ENCODE data around the gene SVIP. TPM values are rescaled to one million over a fixed set of nuclear protein-coding genes. Genes with fewer than 3 reads are reported as not detected.

Gene SVIP
- total RNA-seq, 1 donor from 2014 or later, result 45.1 TPM

GRCh38 chr11:22822203-22822602, 7.4 kb downstream of the SVIP start:
- Mint-ChIP-seq H3K36me3 (ENCODE audit: low read depth) (peaks cover 31% of the 10 kb centered on the region), H3K27me3 (ENCODE audit: insufficient read depth) (no peaks in the 10 kb centered on the region), H3K4me3 (no peak overlapping the region), H3K4me1 (ENCODE audit: low read depth) (no peaks in the 10 kb centered on the region), H3K27ac (no peak overlapping the region), H3K9me3 (no peaks in the 10 kb centered on the region)
- no peak for DNase-seq (ENCODE audit: low spot score)
- intact Hi-C loops (cut with micrococcal nuclease), result no loop called here

DNA sequence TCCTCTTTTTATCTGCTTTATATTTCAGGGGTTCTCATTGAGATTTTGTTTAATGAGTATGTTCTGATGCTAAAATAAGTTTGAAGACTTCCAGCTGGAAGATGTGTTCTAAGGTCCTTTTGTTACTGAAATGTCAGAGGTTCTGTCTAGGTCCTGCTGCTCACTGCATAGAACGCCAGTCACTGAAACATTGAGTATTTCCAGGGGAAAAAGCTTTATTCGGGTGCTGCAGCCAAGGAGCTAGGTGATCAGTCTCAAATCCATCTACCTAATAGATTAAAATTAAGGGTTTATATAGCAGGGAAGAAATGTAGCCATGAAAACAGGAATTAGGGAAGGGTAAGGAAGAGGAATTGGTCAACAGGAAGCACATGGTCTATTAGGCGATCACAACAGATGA, 19.7 kb downstream of the SVIP start:
- Mint-ChIP-seq H3K36me3 (ENCODE audit: low read depth) (peaks cover 2% of the 10 kb centered on the region), H3K4me1 (ENCODE audit: low read depth) (no peaks in the 10 kb centered on the region), H3K4me3 (no peak overlapping the region), H3K9me3 (peaks cover 11% of the 10 kb centered on the region), H3K27me3 (ENCODE audit: insufficient read depth) (peaks cover 3% of the 10 kb centered on the region), H3K27ac (no peak overlapping the region)
- no peak for DNase-seq (ENCODE audit: low spot score)
- intact Hi-C loops (cut with micrococcal nuclease), result no loop called here

DNA sequence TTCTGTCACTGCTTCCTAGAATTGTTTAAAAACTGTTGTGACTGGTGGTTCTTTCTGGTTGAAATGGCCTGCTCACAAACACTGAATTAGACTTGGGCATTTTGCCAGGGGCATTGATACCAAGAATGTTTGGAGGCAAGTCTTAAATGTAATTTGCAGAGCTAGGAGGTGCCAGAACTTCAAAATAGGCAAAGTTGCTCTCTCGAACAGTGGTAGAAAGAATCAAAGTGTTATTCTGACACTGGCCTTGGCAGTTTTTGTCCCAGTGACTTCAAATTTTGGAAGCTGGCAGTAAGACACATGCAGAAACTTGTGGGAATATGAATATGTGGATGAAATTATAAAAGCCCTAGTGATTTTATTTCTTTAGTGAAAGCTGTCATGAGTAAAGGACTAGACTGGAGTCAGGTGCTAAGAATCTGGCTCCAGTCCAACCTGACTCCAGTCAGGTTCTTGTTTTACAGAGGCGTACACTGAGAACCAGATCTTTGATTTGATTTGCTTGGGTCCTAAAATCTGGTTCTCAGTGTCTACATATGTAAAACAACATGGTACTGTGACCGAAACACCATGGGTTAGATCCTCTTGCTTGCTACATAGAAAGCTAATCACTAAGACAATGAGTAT, 20.9 kb downstream of the SVIP start:
- H3K27me3 Mint-ChIP-seq (ENCODE audit: insufficient read depth), result peaks cover 3% of the 10 kb centered on the region
- no peak overlapping the region for H3K27ac Mint-ChIP-seq
- H3K36me3 Mint-ChIP-seq (ENCODE audit: low read depth), result peaks cover 2% of the 10 kb centered on the region
- no peaks in the 10 kb centered on the region for H3K4me1 Mint-ChIP-seq (ENCODE audit: low read depth)
- intact Hi-C loops (cut with micrococcal nuclease), result no loop called here
- no peak for DNase-seq (ENCODE audit: low spot score)
- H3K9me3 Mint-ChIP-seq, result peaks cover 11% of the 10 kb centered on the region
- H3K4me3 Mint-ChIP-seq, result no peak overlapping the region

GRCh38 chr11:22807855-22808570, 21.6 kb downstream of the SVIP start:
- H3K27ac Mint-ChIP-seq, result no peak overlapping the region
- peaks cover 3% of the 10 kb centered on the region for H3K27me3 Mint-ChIP-seq (ENCODE audit: insufficient read depth)
- peaks cover 11% of the 10 kb centered on the region for H3K9me3 Mint-ChIP-seq
- no peaks in the 10 kb centered on the region for H3K4me1 Mint-ChIP-seq (ENCODE audit: low read depth)
- peaks cover 2% of the 10 kb centered on the region for H3K36me3 Mint-ChIP-seq (ENCODE audit: low read depth)
- intact Hi-C loops (cut with micrococcal nuclease), result no loop called here
- DNase-seq (ENCODE audit: low spot score), result no peak
- no peak overlapping the region for H3K4me3 Mint-ChIP-seq

DNA sequence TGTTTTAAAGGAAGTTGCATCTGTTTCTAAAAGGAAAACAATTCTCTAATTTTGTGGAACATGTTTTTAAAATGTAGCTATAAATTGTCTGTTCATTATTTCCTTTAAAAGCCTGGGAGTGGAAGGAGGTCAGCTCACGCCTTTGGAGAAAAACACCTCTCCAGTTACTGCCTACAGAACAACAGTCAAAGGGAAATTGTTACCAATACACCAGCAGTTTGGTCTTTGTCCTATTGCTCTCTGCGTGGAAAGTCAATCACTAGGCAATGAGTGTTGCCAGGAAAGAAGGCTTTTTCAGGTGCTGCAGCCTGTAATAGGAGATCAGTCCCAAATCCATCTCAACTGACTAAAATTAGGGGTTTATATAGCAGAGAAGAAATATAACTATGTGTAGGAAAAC, 22.2 kb downstream of the SVIP start:
- intact Hi-C loops (cut with micrococcal nuclease), result no loop called here
- Mint-ChIP-seq H3K4me3 (no peak overlapping the region), H3K27me3 (ENCODE audit: insufficient read depth) (peaks cover 3% of the 10 kb centered on the region), H3K36me3 (ENCODE audit: low read depth) (peaks cover 2% of the 10 kb centered on the region), H3K4me1 (ENCODE audit: low read depth) (no peaks in the 10 kb centered on the region), H3K27ac (no peak overlapping the region), H3K9me3 (peaks cover 11% of the 10 kb centered on the region)
- DNase-seq (ENCODE audit: low spot score), result no peak

DNA sequence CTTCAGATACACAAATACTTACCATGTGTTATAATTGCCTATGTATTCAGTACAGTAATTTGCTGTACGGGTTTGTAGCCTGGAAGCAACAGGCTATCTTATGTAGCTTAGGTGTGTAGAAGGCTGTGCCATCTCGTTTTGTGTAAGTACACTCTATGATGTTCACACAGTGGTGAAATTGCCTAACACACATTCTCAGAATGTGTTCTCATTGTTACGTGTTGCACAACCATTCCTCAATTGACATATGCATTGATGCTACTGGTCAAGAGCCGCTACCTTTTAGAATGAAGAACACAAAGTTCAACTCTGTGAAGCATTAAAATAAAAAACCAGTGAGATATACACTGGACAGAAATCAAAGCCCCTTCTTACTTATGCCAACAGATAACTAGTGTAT, 26.7 kb downstream of the SVIP start:
- Mint-ChIP-seq H3K4me1 (ENCODE audit: low read depth) (no peaks in the 10 kb centered on the region), H3K9me3 (no peaks in the 10 kb centered on the region), H3K27me3 (ENCODE audit: insufficient read depth) (peaks cover 5% of the 10 kb centered on the region), H3K36me3 (ENCODE audit: low read depth) (no peaks in the 10 kb centered on the region), H3K27ac (no peak overlapping the region), H3K4me3 (no peak overlapping the region)
- intact Hi-C loops (cut with micrococcal nuclease), result no loop called here
- DNase-seq (ENCODE audit: low spot score), result no peak

GRCh38 chr11:22800482-22800881, 29.1 kb downstream of the SVIP start:
- no peak overlapping the region for H3K4me3 Mint-ChIP-seq
- no peaks in the 10 kb centered on the region for H3K36me3 Mint-ChIP-seq (ENCODE audit: low read depth)
- no peak overlapping the region for H3K27ac Mint-ChIP-seq
- peaks cover 1% of the 10 kb centered on the region for H3K27me3 Mint-ChIP-seq (ENCODE audit: insufficient read depth)
- no peak for DNase-seq (ENCODE audit: low spot score)
- no peaks in the 10 kb centered on the region for H3K9me3 Mint-ChIP-seq
- H3K4me1 Mint-ChIP-seq (ENCODE audit: low read depth), result no peaks in the 10 kb centered on the region
- intact Hi-C loops (cut with micrococcal nuclease), result no loop called here

DNA sequence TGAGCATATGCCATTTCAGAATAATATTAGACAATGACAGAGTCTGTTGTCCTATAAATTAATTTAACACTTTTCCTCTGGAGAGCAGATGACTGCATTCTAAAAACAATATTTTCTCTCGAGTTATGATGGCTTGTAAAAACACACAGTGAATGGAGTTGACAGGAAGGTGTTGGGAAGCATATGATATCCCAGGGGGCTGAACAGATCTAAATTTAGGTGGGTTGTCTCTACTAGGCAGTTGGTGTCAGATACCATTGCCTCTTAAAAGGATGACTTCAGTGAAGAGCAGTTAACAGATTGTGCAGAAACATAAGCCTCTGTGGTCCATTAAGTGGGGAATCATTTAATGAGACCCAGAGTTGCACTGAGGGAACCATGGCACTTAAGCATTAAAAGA, 30.7 kb downstream of the SVIP start:
- Mint-ChIP-seq H3K27me3 (ENCODE audit: insufficient read depth) (peaks cover 1% of the 10 kb centered on the region), H3K4me1 (ENCODE audit: low read depth) (no peaks in the 10 kb centered on the region), H3K36me3 (ENCODE audit: low read depth) (no peaks in the 10 kb centered on the region), H3K4me3 (no peak overlapping the region), H3K27ac (no peak overlapping the region), H3K9me3 (no peaks in the 10 kb centered on the region)
- DNase-seq (ENCODE audit: low spot score), result no peak
- intact Hi-C loops (cut with micrococcal nuclease), result no loop called here

DNA sequence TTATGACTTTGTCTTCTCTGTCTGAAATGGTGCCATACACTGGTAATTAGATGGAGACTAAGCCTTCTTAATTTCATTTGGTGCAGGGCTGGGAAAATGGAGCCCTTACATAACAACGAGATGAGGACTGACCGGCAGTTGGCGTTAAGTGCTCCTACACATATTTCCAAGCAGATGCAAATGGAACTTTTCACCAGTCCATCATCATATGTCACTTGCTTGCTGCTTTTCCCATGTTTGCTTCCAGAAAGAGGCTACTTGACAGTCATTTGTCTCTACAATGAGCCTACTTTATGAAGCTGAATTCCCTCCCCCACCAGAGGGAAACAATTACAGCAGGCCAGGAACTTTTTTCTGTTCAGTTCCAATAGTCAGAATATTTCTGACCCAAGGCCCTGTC, 32.6 kb downstream of the SVIP start:
- Mint-ChIP-seq H3K4me1 (ENCODE audit: low read depth) (no peaks in the 10 kb centered on the region), H3K27ac (no peak overlapping the region), H3K4me3 (no peak overlapping the region), H3K36me3 (ENCODE audit: low read depth) (no peaks in the 10 kb centered on the region), H3K27me3 (ENCODE audit: insufficient read depth) (peaks cover 1% of the 10 kb centered on the region), H3K9me3 (no peaks in the 10 kb centered on the region)
- intact Hi-C loops (cut with micrococcal nuclease), result no loop called here
- no peak for DNase-seq (ENCODE audit: low spot score)

DNA sequence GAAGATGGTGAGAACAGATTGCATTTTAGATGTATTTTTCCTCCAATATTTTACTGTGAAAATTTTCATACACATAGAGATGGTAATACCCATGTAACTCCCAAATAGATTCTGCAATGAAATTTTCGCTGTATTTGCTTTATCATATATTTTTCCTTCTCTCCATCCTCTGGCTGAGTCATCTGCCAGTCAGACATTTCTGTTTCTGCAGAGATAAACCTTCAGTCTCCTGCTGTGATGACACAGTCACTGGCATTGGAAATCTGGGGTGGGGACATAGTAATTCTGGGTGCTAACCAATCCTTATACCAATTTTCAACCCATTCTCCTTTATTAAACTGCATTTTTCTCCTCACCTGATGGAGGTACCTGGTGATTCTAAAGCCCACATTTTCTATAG, 33.7 kb downstream of the SVIP start:
- intact Hi-C loops (cut with micrococcal nuclease), result no loop called here
- H3K9me3 Mint-ChIP-seq, result no peaks in the 10 kb centered on the region
- H3K27me3 Mint-ChIP-seq (ENCODE audit: insufficient read depth), result peaks cover 1% of the 10 kb centered on the region
- H3K4me3 Mint-ChIP-seq, result no peak overlapping the region
- no peak overlapping the region for H3K27ac Mint-ChIP-seq
- DNase-seq (ENCODE audit: low spot score), result no peak
- no peaks in the 10 kb centered on the region for H3K4me1 Mint-ChIP-seq (ENCODE audit: low read depth)
- no peaks in the 10 kb centered on the region for H3K36me3 Mint-ChIP-seq (ENCODE audit: low read depth)

DNA sequence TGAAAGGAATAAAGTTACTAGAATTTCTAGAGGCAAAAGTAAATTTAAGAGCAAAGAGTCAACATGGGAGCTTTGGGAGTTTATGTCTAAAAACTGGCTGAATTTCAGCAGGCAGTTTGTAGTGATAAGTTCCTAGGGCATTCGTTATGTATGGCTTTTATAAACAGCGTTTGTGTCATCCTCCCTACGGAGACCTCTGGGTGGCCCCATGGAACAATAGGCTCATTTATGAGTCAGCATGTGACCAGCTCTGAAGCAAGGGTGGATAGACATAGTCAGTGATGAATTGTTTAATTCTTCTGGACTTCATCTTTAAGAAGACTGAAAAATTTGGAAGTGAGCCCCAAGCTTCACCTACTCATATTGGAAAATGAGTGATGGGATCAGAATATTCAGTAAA, 37.1 kb downstream of the SVIP start:
- Mint-ChIP-seq H3K4me3 (no peak overlapping the region), H3K27ac (no peak overlapping the region), H3K4me1 (ENCODE audit: low read depth) (no peaks in the 10 kb centered on the region), H3K36me3 (ENCODE audit: low read depth) (no peaks in the 10 kb centered on the region), H3K9me3 (no peaks in the 10 kb centered on the region), H3K27me3 (ENCODE audit: insufficient read depth) (no peaks in the 10 kb centered on the region)
- no peak for DNase-seq (ENCODE audit: low spot score)
- intact Hi-C loops (cut with micrococcal nuclease), result no loop called here

GRCh38 chr11:22787551-22788162, 41.9 kb downstream of the SVIP start:
- Mint-ChIP-seq H3K27ac (no peak overlapping the region), H3K27me3 (ENCODE audit: insufficient read depth) (no peaks in the 10 kb centered on the region), H3K4me3 (no peak overlapping the region), H3K36me3 (ENCODE audit: low read depth) (no peaks in the 10 kb centered on the region), H3K4me1 (ENCODE audit: low read depth) (no peaks in the 10 kb centered on the region), H3K9me3 (no peaks in the 10 kb centered on the region)
- intact Hi-C loops (cut with micrococcal nuclease), result loop anchor here (1.0 kb wide), 4 partner anchors 116 to 542 kb away; partner anchors contain the start of gene FANCF
- DNase-seq (ENCODE audit: low spot score), result no peak

GRCh38 chr11:22787055-22787454, 42.5 kb downstream of the SVIP start:
- no peak overlapping the region for H3K4me3 Mint-ChIP-seq

More at GRCh38 chr11:22787055-22787454, 42.5 kb downstream of the SVIP start:
- Mint-ChIP-seq H3K9me3 (no peaks in the 10 kb centered on the region), H3K27me3 (ENCODE audit: insufficient read depth) (no peaks in the 10 kb centered on the region), H3K36me3 (ENCODE audit: low read depth) (no peaks in the 10 kb centered on the region), H3K27ac (no peak overlapping the region), H3K4me1 (ENCODE audit: low read depth) (no peaks in the 10 kb centered on the region)
- no peak for DNase-seq (ENCODE audit: low spot score)
- intact Hi-C loops (cut with micrococcal nuclease), result loop anchor here (1.0 kb wide), 4 partner anchors 116 to 542 kb away; partner anchors contain the start of gene FANCF
